Right ventricle myocardium superior (tissue), 1 donor: ENCODE data around the gene PLXNB1. TPM values are rescaled to one million over a fixed set of nuclear protein-coding genes. Genes with fewer than 3 reads are reported as not detected.
"Not testable (repeated sequence)": the region's sequence is repeated elsewhere in the genome, so short reads cannot be mapped to it uniquely, and the experiment has no call there.

Experiments used
- ATAC-seq: fragments of 200-7000 bp; cut with Tn5 transposase; one replicate; pipeline ENCODE4 v1.9.1; 2020; ENCODE audit warnings: mild to moderate bottlenecking; ENCODE audit not compliant: poor library complexity
- DNase-seq: peaks from one replicate; pipeline ENCODE4 v3.0.0-alpha.2; 2020
- intact Hi-C: fragments of 100-400 bp; cut with DNase I; formaldehyde crosslinking; loops from one replicate; pipeline ENCODE4 v1.11.2; 2022
- total RNA-seq: library from RNA; stranded (reverse); fragmentation: NEBNext Ultra II Directional; extraction: Animal tissue kit (Norgen Biotek cat#: 25700); gene quantifications from one replicate; pipeline ENCODE4 v1.2.1, GENCODE V29; 2021
- donor health status: DM: no; HTN: yes; CAD: no; lungs with severe emphysema.

Gene PLXNB1
- total RNA-seq, 1 donor from 2014 or later: 51.3 TPM

- intact Hi-C loops: loop anchor here (2.0 kb wide), 1 partner anchor 83 kb away; no protein-coding TSS in a partner anchor
- DNase-seq: peak; percentile 97
- peak; percentile 92 for ATAC-seq
Observed at GRCh38 chr3:48465531-48466378, 35.9 kb upstream of the PLXNB1 start.

DNA sequence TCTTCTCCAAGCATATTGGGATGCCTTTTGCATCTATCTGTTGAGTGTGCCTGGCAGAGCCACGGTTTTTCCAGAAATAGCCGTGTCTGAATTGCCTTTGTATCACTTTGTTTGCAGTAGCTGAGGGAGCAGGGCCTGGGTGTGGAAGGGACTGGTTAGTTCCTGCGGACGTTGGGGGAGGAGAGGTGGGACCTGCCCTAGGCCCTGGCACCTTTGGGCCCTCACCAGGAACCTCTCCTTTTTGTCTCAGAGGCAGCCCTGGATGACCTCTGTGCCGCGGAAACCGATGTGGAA lies 35.3 kb upstream of the PLXNB1 start:
- DNase-seq: no peak
- intact Hi-C loops: loop anchor here (2.0 kb wide), 1 partner anchor 84 kb away; no protein-coding TSS in a partner anchor
- ATAC-seq: no peak

- ATAC-seq: no peak
- intact Hi-C loops: loop anchor here (2.0 kb wide), 1 partner anchor 84 kb away; no protein-coding TSS in a partner anchor
- peak; percentile 41 for DNase-seq
Observed at GRCh38 chr3:48464713-48465221, 34.9 kb upstream of the PLXNB1 start.

DNA sequence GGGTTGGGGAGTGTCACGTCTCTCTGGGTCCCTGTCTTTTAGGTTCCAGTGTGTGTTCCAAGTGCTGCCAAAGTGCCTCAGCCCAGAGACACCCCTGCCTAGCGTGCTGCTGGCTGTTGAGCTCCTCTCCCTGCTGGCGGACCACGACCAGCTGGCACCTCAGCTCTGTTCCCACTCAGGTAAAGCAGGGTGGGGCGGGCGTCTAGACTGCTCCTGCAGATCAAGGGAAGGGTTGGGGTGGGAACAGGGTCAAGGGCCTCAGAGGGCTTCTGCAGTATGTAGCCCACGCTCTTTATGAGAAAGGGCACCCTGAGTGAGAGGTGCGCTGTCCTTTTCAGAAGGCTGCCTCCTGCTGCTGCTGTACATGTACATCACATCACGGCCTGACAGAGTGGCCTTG lies 33.8 kb upstream of the PLXNB1 start:
- no peak for DNase-seq
- intact Hi-C loops: loop anchor here (2.0 kb wide), 1 partner anchor 85 kb away; no protein-coding TSS in a partner anchor
- ATAC-seq: no peak

DNA sequence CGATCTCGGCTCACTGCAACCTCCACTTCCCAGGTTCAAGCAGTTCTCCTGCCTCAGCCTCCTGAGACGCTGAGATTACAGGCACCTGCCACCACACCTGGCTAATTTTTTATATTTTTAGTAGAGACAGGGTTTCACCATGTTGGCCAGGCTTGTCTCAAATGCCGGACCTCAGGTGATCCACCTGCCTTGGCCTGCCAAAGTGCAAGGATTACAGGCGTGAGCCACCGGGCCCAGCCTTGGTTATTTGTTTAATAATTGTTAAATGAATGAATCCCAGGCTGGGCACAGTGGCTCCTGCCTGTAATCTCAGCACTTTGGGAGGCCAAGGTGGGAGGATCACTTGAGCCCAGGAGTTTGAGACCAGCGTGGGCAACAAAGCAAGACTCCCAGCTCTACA lies 31.9 kb upstream of the PLXNB1 start:
- DNase-seq, ATAC-seq, intact Hi-C loops: not testable (repeated sequence)

- intact Hi-C loops: no loop called here
- ATAC-seq: no peak
- DNase-seq: no peak
Observed at GRCh38 chr3:48460517-48460902, 30.6 kb upstream of the PLXNB1 start.

GRCh38 chr3:48459773-48460516 lies 30.1 kb upstream of the PLXNB1 start:
- intact Hi-C loops: no loop called here
- ATAC-seq: no peak
- no peak for DNase-seq

DNA sequence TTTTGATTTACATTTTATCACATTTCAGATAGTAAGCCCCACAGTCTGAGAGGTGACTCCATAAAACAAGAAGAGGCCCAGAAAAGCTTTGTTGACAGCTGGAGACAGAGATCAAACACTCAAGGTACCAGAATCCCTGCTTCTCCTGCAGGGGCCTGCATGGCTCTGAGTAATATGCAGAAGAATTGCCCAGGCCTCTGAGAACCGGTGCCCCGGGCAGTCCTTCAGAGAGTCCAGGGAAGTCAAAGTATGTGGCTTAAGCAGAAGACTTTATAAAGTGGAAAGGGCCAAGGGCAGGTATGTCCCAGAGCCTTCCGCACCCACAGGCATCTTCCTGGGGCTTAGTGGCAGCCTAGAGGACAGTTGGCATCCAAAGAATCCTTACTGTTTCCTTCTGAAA lies 29.4 kb upstream of the PLXNB1 start:
- intact Hi-C loops: no loop called here
- ATAC-seq (no peak), DNase-seq (no peak)

GRCh38 chr3:48456456-48456855 lies 26.6 kb upstream of the PLXNB1 start:
- intact Hi-C loops: no loop called here
- no peak for ATAC-seq
- DNase-seq: no peak

DNA sequence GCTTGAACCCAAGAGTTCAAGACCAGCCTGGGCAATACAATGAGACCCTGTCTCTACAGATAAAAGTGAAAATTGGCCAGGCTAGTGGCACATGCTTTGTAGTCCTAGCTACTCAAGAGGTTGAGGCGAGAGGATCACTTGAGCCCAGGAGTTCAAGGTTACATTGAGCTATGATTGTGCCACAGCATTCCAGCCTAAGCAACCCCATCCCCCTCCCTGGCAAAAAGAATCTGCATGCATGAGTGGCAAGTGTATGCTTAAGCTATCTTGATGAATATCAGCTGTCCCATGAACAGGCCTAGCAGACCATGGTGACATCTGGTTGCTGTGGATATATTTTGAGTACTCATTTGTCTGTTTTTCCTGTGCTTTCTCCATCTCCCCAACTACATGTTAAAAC lies 21.4 kb upstream of the PLXNB1 start:
- ATAC-seq: no peak
- intact Hi-C loops: no loop called here

GRCh38 chr3:48446425-48447193 lies 16.7 kb upstream of the PLXNB1 start, which contains the start of gene ATRIP:
Gene ATRIP, plus strand, starts transcription at chr3:48446737. Its CDS starts 109 bp downstream, at chr3:48446846.
- intact Hi-C loops: no loop called here
- peak; percentile 99 for ATAC-seq
- peak; percentile 94 for DNase-seq

More for the DNA sequence above, 21.4 kb upstream of the PLXNB1 start:
- DNase-seq: no peak

- intact Hi-C loops: no loop called here
- no peak for ATAC-seq
- no peak for DNase-seq
Observed at GRCh38 chr3:48446043-48446424, 16.1 kb upstream of the PLXNB1 start.

DNA sequence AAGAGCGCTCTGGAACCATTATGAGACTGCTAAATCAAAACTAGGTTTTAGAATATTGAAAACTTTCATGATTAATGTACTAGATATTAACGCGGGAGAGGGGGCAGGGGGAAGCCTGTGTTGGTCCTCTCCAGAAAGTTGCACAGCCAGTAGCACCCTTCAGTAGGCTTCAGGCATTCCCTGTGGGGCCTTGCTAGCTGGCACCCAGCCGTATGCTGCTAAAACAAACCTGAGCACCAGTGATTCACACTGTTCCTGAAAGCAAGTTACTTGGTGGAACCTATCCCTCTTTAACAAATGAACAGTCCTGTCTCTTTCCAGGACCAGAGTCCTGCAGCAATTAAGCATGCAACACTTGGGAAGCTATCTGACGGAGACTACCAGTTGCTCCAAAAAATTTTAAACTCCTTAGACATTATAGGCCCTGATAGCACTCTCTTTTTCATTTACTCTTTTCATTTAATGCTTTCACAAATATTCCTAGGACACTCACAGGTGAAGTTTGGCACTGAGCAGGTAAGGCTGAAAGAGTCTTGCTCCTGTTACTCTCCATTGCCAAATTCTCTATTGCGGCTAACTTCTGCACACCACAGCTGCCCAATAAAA lies 15.5 kb upstream of the PLXNB1 start:
- ATAC-seq (no peak), DNase-seq (no peak)
- intact Hi-C loops: no loop called here

GRCh38 chr3:48441940-48442339 lies 12.1 kb upstream of the PLXNB1 start:
- DNase-seq (no peak), ATAC-seq (no peak)
- intact Hi-C loops: no loop called here

- intact Hi-C loops: no loop called here
- DNase-seq (no peak), ATAC-seq (peak; percentile 11)
Observed at GRCh38 chr3:48440590-48440958, 10.7 kb upstream of the PLXNB1 start.

GRCh38 chr3:48439820-48440589 lies 10.1 kb upstream of the PLXNB1 start, which contains the start of the genes CCDC51 and TMA7:
Gene CCDC51, minus strand, starts transcription at chr3:48440119. Its CDS starts 4,991 bp downstream, at chr3:48435128.
Gene TMA7, plus strand, starts transcription at chr3:48440257. Its CDS starts 40 bp downstream, at chr3:48440297.
- peak; percentile 98 for ATAC-seq
- intact Hi-C loops: loop anchor here (5.0 kb wide), 1 partner anchor 168 kb away; no protein-coding TSS in a partner anchor
- DNase-seq: peak; percentile 99

DNA sequence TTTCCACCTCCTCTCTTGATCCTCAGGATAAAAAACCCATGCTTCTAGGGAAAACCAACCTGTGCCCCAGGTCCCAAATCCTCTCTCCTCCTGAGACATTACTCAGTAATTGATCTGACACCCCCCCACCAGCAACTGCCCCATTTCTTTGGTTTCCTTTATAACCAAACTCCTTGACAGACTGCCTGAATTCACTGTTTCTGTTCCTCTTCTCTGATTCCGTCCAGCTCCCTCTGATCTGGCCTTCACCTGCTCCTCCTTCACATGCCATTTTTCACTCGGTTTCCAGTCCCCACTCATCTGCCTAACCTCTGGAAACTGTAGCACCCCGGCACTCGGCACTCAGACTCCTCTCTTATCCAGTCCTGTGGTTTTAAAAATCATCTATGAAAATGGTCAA lies 7.9 kb upstream of the PLXNB1 start:
- intact Hi-C loops: loop anchor here (2.0 to 5.0 kb wide), 2 partner anchors 37 to 166 kb away; no protein-coding TSS in a partner anchor
- DNase-seq (no peak), ATAC-seq (no peak)
